GM23248 (cell line): ENCODE measurements around the gene METTL15. TPM values are rescaled to one million over a fixed set of nuclear protein-coding genes. Genes with fewer than 3 reads are reported as not detected.
"Not testable (repeated sequence)": the region's sequence is repeated elsewhere in the genome, so short reads cannot be mapped to it uniquely, and the experiment has no call there.

Experiments used
- DNase-seq: peaks from one replicate; pipeline ENCODE4 v3.0.0-alpha.2; 2015
- H2AFZ ChIP-seq: fragments of 200-600 bp; sonication (generic); 2 replicates; pipeline ENCODE4 v1.6.1; 2016; ENCODE audit warnings: antibody characterized with exemption
- H3F3A ChIP-seq: fragments of 200-600 bp; sonication (generic); 2 replicates; pipeline ENCODE4 v1.6.1; 2016; ENCODE audit warnings: mild to moderate bottlenecking, antibody characterized with exemption, mixed run types; ENCODE audit not compliant: insufficient read depth
- H3K27ac ChIP-seq: fragments of 200-600 bp; sonication (generic); 2 replicates; pipeline ENCODE4 v1.5.1; 2016; ENCODE audit warnings: mild to moderate bottlenecking
- H3K27me3 ChIP-seq: fragments of 200-600 bp; sonication (generic); replicated peaks from 2 replicates; pipeline ENCODE4 v1.6.1; 2016; ENCODE audit warnings: mild to moderate bottlenecking; ENCODE audit not compliant: insufficient read depth
- H3K36me3 ChIP-seq: fragments of 200-600 bp; sonication (generic); 2 replicates; pipeline ENCODE4 v1.6.1; 2016; ENCODE audit warnings: low read depth, mild to moderate bottlenecking
- H3K4me1 ChIP-seq: fragments of 200-600 bp; sonication (generic); 2 replicates; pipeline ENCODE4 v1.6.1; 2016; ENCODE audit warnings: mild to moderate bottlenecking; ENCODE audit not compliant: insufficient read depth
- H3K4me2 ChIP-seq: fragments of 200-600 bp; sonication (generic); one replicate; pipeline ENCODE4 v1.6.1; 2016; ENCODE audit warnings: mild to moderate bottlenecking; ENCODE audit not compliant: unreplicated experiment
- H3K4me3 ChIP-seq: fragments of 200-600 bp; sonication (generic); 2 replicates; pipeline ENCODE4 v1.5.1; 2016; ENCODE audit warnings: mild to moderate bottlenecking
- H3K79me2 ChIP-seq: fragments of 200-600 bp; sonication (generic); 2 replicates; pipeline ENCODE4 v1.6.1; 2016; ENCODE audit warnings: mild to moderate bottlenecking; ENCODE audit not compliant: insufficient read depth
- H3K9ac ChIP-seq: fragments of 200-600 bp; sonication (generic); 2 replicates; pipeline ENCODE4 v1.6.1; 2016; ENCODE audit warnings: mild to moderate bottlenecking
- H3K9me2 ChIP-seq: fragments of 200-600 bp; sonication (generic); 2 replicates; pipeline ENCODE4 v1.6.1; 2016; ENCODE audit warnings: mixed run types, mild to moderate bottlenecking, moderate library complexity; ENCODE audit not compliant: insufficient read depth
- H3K9me3 ChIP-seq: fragments of 200-600 bp; sonication (generic); one replicate; pipeline ENCODE4 v1.6.1; 2017; ENCODE audit warnings: low read depth
- H4K20me1 ChIP-seq: fragments of 200-600 bp; sonication (generic); 2 replicates; pipeline ENCODE4 v1.6.0; 2016; ENCODE audit not compliant: insufficient read depth
- EZH2 ChIP-seq: fragments of 200-600 bp; sonication (generic); IDR thresholded peaks from 2 replicates; pipeline ENCODE4 v1.6.1; 2018; ENCODE audit warnings: antibody characterized with exemption, mild to moderate bottlenecking; ENCODE audit not compliant: insufficient read depth, poor library complexity, severe bottlenecking
- EZH2phosphoT487 ChIP-seq: fragments of 200-600 bp; sonication (generic); IDR thresholded peaks from 2 replicates; pipeline ENCODE4 v1.6.1; 2018; ENCODE audit warnings: antibody characterized with exemption, moderate library complexity, mild to moderate bottlenecking, low read depth; ENCODE audit not compliant: insufficient read depth
- WGBS, 2 experiments: methylation state at CpG; one replicate each; pipeline ENCODE4 v1.1.6; 2015 to 2017; ENCODE audit warnings: low lambda C conversion rate in 2 of 2, low coverage in 1 of 2; ENCODE audit errors: missing lambda C conversion rate in 2 of 2; 5-methylcytosine and 5-hydroxymethylcytosine counted together
- in situ Hi-C: fragments of 300-500 bp; cut with MboI; formaldehyde crosslinking; loops from 2 replicates; pipeline ENCODE4 v1.15.0; 2020
- polyA plus RNA-seq: library from polyadenylated mRNA; unstranded; fragments of >200 nt; fragmentation: Nextera tagmentation; extraction: Ambion mirVana; gene quantifications from 2 replicates; pipeline ENCODE4 v1.2.1, GENCODE V29; 2016
- total RNA-seq: library from RNA; depleted of rRNA; stranded (reverse); fragments of >200 nt; shearing (Covaris generic); gene quantifications from 2 replicates; pipeline ENCODE4 v1.2.3, GENCODE V29; 2014

The METTL15 gene
- total and polyA plus RNA-seq, 2 experiments from 2014 or later, result 13.1 to 15.9 TPM

- Histone ChIP-seq H3F3A (no peaks in the 10 kb centered on the region), H3K4me1 (no peaks in the 10 kb centered on the region), H3K9ac (no peak overlapping the region), H2AFZ (no peak overlapping the region), H3K27ac (no peak overlapping the region), H3K79me2 (peaks cover 4% of the 10 kb centered on the region; the same call in 1 of the 2 replicates), H3K9me2 (no peaks in the 10 kb centered on the region), H4K20me1 (no peaks in the 10 kb centered on the region), H3K9me3 (peaks cover 4% of the 10 kb centered on the region), H3K4me3 (no peak overlapping the region), H3K36me3 (peaks cover 11% of the 10 kb centered on the region; the same call in 1 of the 2 replicates), H3K4me2 (no peak overlapping the region), H3K27me3 (no peaks in the 10 kb centered on the region)
- 68 to 71% methylated on average over 2 of the region's 2 CpGs for WGBS, 2 experiments
- no peak for DNase-seq
- in situ Hi-C loops, result no loop called here
- TF ChIP-seq EZH2phosphoT487, result no peak
- TF ChIP-seq EZH2, result no peak
Observed at GRCh38 chr11:28195449-28195848, 87.3 kb downstream of the METTL15 start.

GRCh38 chr11:28209906-28210305, 101.7 kb downstream of the METTL15 start:
- in situ Hi-C loops, result no loop called here

GRCh38 chr11:28222063-28222462, 113.9 kb downstream of the METTL15 start:
- DNase-seq, H2AFZ ChIP-seq, H4K20me1 ChIP-seq, H3K4me2 ChIP-seq, H3K27me3 ChIP-seq, H3F3A ChIP-seq, H3K36me3 ChIP-seq, H3K4me3 ChIP-seq, H3K9ac ChIP-seq, H3K4me1 ChIP-seq, H3K9me2 ChIP-seq, H3K9me3 ChIP-seq, in situ Hi-C loops, H3K27ac ChIP-seq: not testable (repeated sequence)
- peaks cover 55% of the 10 kb centered on the region for H3K79me2 ChIP-seq
- WGBS, 2 experiments, result 95 to 96% methylated on average over 9 of the region's 9 CpGs

More at GRCh38 chr11:28209906-28210305, 101.7 kb downstream of the METTL15 start:
- Histone ChIP-seq H3K36me3 (peaks cover 10% of the 10 kb centered on the region), H3K79me2 (peaks cover 28% of the 10 kb centered on the region; the same call in 1 of the 2 replicates), H3K4me1 (no peaks in the 10 kb centered on the region), H3K9me2 (no peaks in the 10 kb centered on the region), H2AFZ (no peak overlapping the region), H4K20me1 (no peaks in the 10 kb centered on the region), H3K4me2 (no peak overlapping the region), H3F3A (no peaks in the 10 kb centered on the region), H3K9ac (no peak overlapping the region), H3K9me3 (no peaks in the 10 kb centered on the region), H3K27me3 (no peaks in the 10 kb centered on the region), H3K27ac (no peak overlapping the region), H3K4me3 (no peak overlapping the region)
- 32 to 60% methylated on average over 1 of the region's 1 CpG for WGBS, 2 experiments
- TF ChIP-seq EZH2, result no peak
- no peak for TF ChIP-seq EZH2phosphoT487
- DNase-seq, result peak; percentile 0

GRCh38 chr11:28223577-28223976, 115.4 kb downstream of the METTL15 start:
- no peak overlapping the region for H3K4me3 ChIP-seq
- no peak overlapping the region for H3K27ac ChIP-seq
- WGBS, 2 experiments, result 91 to 100% methylated on average over 1 of the region's 1 CpG
- H3K79me2 ChIP-seq, result peaks cover 45% of the 10 kb centered on the region
- H2AFZ ChIP-seq, result no peak overlapping the region
- no peaks in the 10 kb centered on the region for H3F3A ChIP-seq
- H3K36me3 ChIP-seq, result no peaks in the 10 kb centered on the region
- no peaks in the 10 kb centered on the region for H3K27me3 ChIP-seq
- peaks cover 9% of the 10 kb centered on the region for H3K4me1 ChIP-seq
- no peak overlapping the region for H3K9ac ChIP-seq
- H4K20me1 ChIP-seq, result no peaks in the 10 kb centered on the region
- DNase-seq, result no peak
- H3K9me2 ChIP-seq, result no peaks in the 10 kb centered on the region; the same call in 1 of the 2 replicates
- TF ChIP-seq EZH2phosphoT487 (no peak), EZH2 (no peak)
- in situ Hi-C loops, result no loop called here
- H3K9me3 ChIP-seq, result no peaks in the 10 kb centered on the region
- H3K4me2 ChIP-seq, result no peak overlapping the region

- no peak for DNase-seq
- peaks cover 41% of the 10 kb centered on the region for H3K79me2 ChIP-seq
- H3K4me1 ChIP-seq, result peaks cover 11% of the 10 kb centered on the region
- no peak overlapping the region for H3K4me2 ChIP-seq
- H3F3A ChIP-seq, result no peaks in the 10 kb centered on the region
- H3K27me3 ChIP-seq, result no peaks in the 10 kb centered on the region
- TF ChIP-seq EZH2phosphoT487 (no peak), EZH2 (no peak)
- no peak overlapping the region for H3K9ac ChIP-seq
- no peak overlapping the region for H2AFZ ChIP-seq
- H3K9me2 ChIP-seq, result no peaks in the 10 kb centered on the region; the same call in 1 of the 2 replicates
- no peak overlapping the region for H3K4me3 ChIP-seq
- no peak overlapping the region for H3K27ac ChIP-seq
- no peaks in the 10 kb centered on the region for H3K9me3 ChIP-seq
- no peaks in the 10 kb centered on the region for H4K20me1 ChIP-seq
- 98 to 99% methylated on average over 2 of the region's 2 CpGs for WGBS, 2 experiments
- H3K36me3 ChIP-seq, result no peaks in the 10 kb centered on the region
- in situ Hi-C loops, result no loop called here
Observed at GRCh38 chr11:28223994-28224393, 115.8 kb downstream of the METTL15 start.
